ENCODE data around the gene KIAA1217. TPM values are rescaled to one million over a fixed set of nuclear protein-coding genes. Genes with fewer than 3 reads are reported as not detected.

Gene KIAA1217
- total RNA-seq, 4 donors from 2014 or later, result 34.8 to 66.8 (median 52.9) TPM

- no peak for TF ChIP-seq CTCF (IDR thresholded peaks at IDR 0.05)
- no peak for TF ChIP-seq POLR2A (IDR thresholded peaks at IDR 0.05)
- intact Hi-C loops (cut with DNase I; ENCODE audit: low total_unique reads), result loop anchor here (10.0 kb wide), 1 partner anchor 154 kb away; no protein-coding TSS in a partner anchor
- WGBS, 2 donors, result 56 to 58% methylated on average over 7 of the region's 7 CpGs
- DNase-seq (ENCODE audit: low spot score in 2 of 2), result no peak
- H3K4me3 ChIP-seq (ENCODE audit: low read depth, poor library complexity, severe bottlenecking), result no peak overlapping the region
Measured at GRCh38 chr10:24518411-24518810, 309.5 kb downstream of the KIAA1217 start.

GRCh38 chr10:24518981-24519597 is 310.2 kb downstream of the KIAA1217 start:
- intact Hi-C loops (cut with DNase I; ENCODE audit: low total_unique reads), result loop anchor here (10.0 kb wide), 1 partner anchor 154 kb away; no protein-coding TSS in a partner anchor
- peak in 1 of 2 donors; percentile 44 for DNase-seq (ENCODE audit: low spot score in 2 of 2)
- WGBS, 2 donors, result 16 to 22% methylated on average over 15 of the region's 15 CpGs
- H3K4me3 ChIP-seq (ENCODE audit: low read depth, poor library complexity, severe bottlenecking), result no peak overlapping the region
- TF ChIP-seq POLR2A (IDR thresholded peaks at IDR 0.05) (no peak), CTCF (IDR thresholded peaks at IDR 0.05) (peak in 1 of 3 donors; percentile 25)

- intact Hi-C loops (cut with DNase I; ENCODE audit: low total_unique reads), result loop anchor here (10.0 kb wide), 2 partner anchors 155 to 525 kb away; no protein-coding TSS in a partner anchor
- no peak overlapping the region for H3K4me3 ChIP-seq (ENCODE audit: low read depth, poor library complexity, severe bottlenecking)
- 87 to 89% methylated on average over 14 of the region's 14 CpGs for WGBS, 2 donors
Measured at GRCh38 chr10:24519950-24520349, 311.0 kb downstream of the KIAA1217 start.

GRCh38 chr10:24524314-24524713 is 315.4 kb downstream of the KIAA1217 start:
- no peak for TF ChIP-seq CTCF (IDR thresholded peaks at IDR 0.05)
- no peak for TF ChIP-seq POLR2A (IDR thresholded peaks at IDR 0.05)
- WGBS, 2 donors, result 96% methylated on average over 10 to 17 of the region's 17 CpGs
- DNase-seq (ENCODE audit: low spot score in 2 of 2), result peak in 1 of 2 donors; percentile 68
- intact Hi-C loops (cut with DNase I; ENCODE audit: low total_unique reads), result loop anchor here (10.0 kb wide), 1 partner anchor 530 kb away; no protein-coding TSS in a partner anchor
- no peak overlapping the region for H3K4me3 ChIP-seq (ENCODE audit: low read depth, poor library complexity, severe bottlenecking)

More at GRCh38 chr10:24519950-24520349, 311.0 kb downstream of the KIAA1217 start:
- DNase-seq (ENCODE audit: low spot score in 2 of 2), result no peak
- no peak for TF ChIP-seq POLR2A (IDR thresholded peaks at IDR 0.05)
- no peak for TF ChIP-seq CTCF (IDR thresholded peaks at IDR 0.05)

GRCh38 chr10:24526085-24526649 is 317.2 kb downstream of the KIAA1217 start:
- TF ChIP-seq CTCF (IDR thresholded peaks at IDR 0.05) (no peak), POLR2A (IDR thresholded peaks at IDR 0.05) (no peak)
- 89 to 91% methylated on average over 13 of the region's 13 CpGs for WGBS, 2 donors
- no peak overlapping the region for H3K4me3 ChIP-seq (ENCODE audit: low read depth, poor library complexity, severe bottlenecking)
- DNase-seq (ENCODE audit: low spot score in 2 of 2), result peak in 1 of 2 donors; percentile 58
- intact Hi-C loops (cut with DNase I; ENCODE audit: low total_unique reads), result loop anchor here (10.0 kb wide), 1 partner anchor 531 kb away; no protein-coding TSS in a partner anchor

Data from lower leg skin (tissue), 4 donors.